GM19025 (cell line): Measurements from ENCODE around the gene PDSS1.
A peak's percentile ranks its signal among the peaks of the same experiment; 100 is the strongest.
"Not testable (repeated sequence)": the region's sequence is repeated elsewhere in the genome, so short reads cannot be mapped to it uniquely, and the experiment has no call there.

Source experiments
- ATAC-seq: cut with Tn5 transposase; IDR thresholded peaks from one replicate; pipeline ENCODE4 v1.9.1; 2021; ENCODE audit warnings: mild to moderate bottlenecking, low read depth, moderate library complexity; ENCODE audit not compliant: unreplicated experiment

PDSS1 gene

GRCh38 chr10:26697163-26697921 is at the start of gene PDSS1:
Gene PDSS1 (plus strand): TSS chr10:26697701. CDS start chr10:26697712, 11 bp downstream.
- ATAC-seq, result peak; percentile 87

- ATAC-seq, result not testable (repeated sequence)
These were observed 49.3 kb upstream of the PDSS1 start for GRCh38 chr10:26648245-26648636.

- no peak for ATAC-seq
These were observed 47.1 kb upstream of the PDSS1 start for GRCh38 chr10:26650406-26650805.

- ATAC-seq, result not testable (repeated sequence)
These were observed 46.0 kb upstream of the PDSS1 start for GRCh38 chr10:26651476-26651875.

GRCh38 chr10:26653004-26653403 is 44.5 kb upstream of the PDSS1 start:
- ATAC-seq, result no peak

GRCh38 chr10:26655746-26656145 is 41.8 kb upstream of the PDSS1 start:
- ATAC-seq, result no peak

- no peak for ATAC-seq
These were observed 34.6 kb upstream of the PDSS1 start for GRCh38 chr10:26662864-26663263.

- no peak for ATAC-seq
These were observed 32.1 kb upstream of the PDSS1 start for GRCh38 chr10:26665080-26666048.

- ATAC-seq, result no peak
These were observed 21.6 kb upstream of the PDSS1 start for GRCh38 chr10:26675873-26676257.

- no peak for ATAC-seq
These were observed 17.9 kb upstream of the PDSS1 start for GRCh38 chr10:26679588-26679987.

- no peak for ATAC-seq
These were observed 16.4 kb upstream of the PDSS1 start for GRCh38 chr10:26681076-26681475.

- ATAC-seq, result not testable (repeated sequence)
These were observed 15.5 kb upstream of the PDSS1 start for GRCh38 chr10:26681971-26682370.

GRCh38 chr10:26682931-26683330 is 14.6 kb upstream of the PDSS1 start:
- no peak for ATAC-seq

- peak; percentile 85 for ATAC-seq
These were observed 12.7 kb upstream of the PDSS1 start for GRCh38 chr10:26684667-26685264.

- no peak for ATAC-seq
These were observed 12.1 kb upstream of the PDSS1 start for GRCh38 chr10:26685441-26685840.

- no peak for ATAC-seq
These were observed 8.1 kb upstream of the PDSS1 start for GRCh38 chr10:26689399-26689798.

GRCh38 chr10:26690731-26691475 is 6.6 kb upstream of the PDSS1 start:
- no peak for ATAC-seq

GRCh38 chr10:26694536-26694935 is 3.0 kb upstream of the PDSS1 start:
- ATAC-seq, result not testable (repeated sequence)

- ATAC-seq, result no peak
These were observed 727 bp upstream of the PDSS1 start for GRCh38 chr10:26696786-26697162.

- ATAC-seq, result no peak
These were observed 564 bp downstream of the PDSS1 start for GRCh38 chr10:26697922-26698608.
